Left lung (tissue), 10 donors: ENCODE measurements around the gene ERI2. TPM values are rescaled to one million over a fixed set of nuclear protein-coding genes. Genes with fewer than 3 reads are reported as not detected.

ENCODE experiments used
- ATAC-seq: fragments of 200-7000 bp; cut with Tn5 transposase; one replicate; pipeline ENCODE4 v1.9.1; 2020; ENCODE audit warnings: moderate library complexity
- DNase-seq, 4 donors: peaks; one replicate each; pipeline ENCODE4 v3.0.0-alpha.2; 2013 to 2020
- H3K27ac ChIP-seq, 2 donors: fragments of 200-600 bp; sonication (generic) in 1 of 2; one replicate each; pipeline versions ENCODE4 v1.5.0 to v1.8.0; 2020 to 2021
- H3K27me3 ChIP-seq, 2 donors: fragments of 200-600 bp; sonication (generic) in 1 of 2; one replicate each; pipeline versions ENCODE4 v1.5.0 to v1.8.0; 2020 to 2021
- H3K36me3 ChIP-seq, 2 donors: fragments of 200-600 bp; sonication (generic) in 1 of 2; one replicate each; pipeline versions ENCODE4 v1.5.0 to v1.8.0; 2020 to 2021
- H3K4me1 ChIP-seq, 2 donors: fragments of 200-600 bp; one replicate each; pipeline ENCODE4 v1.8.0; 2021
- H3K4me3 ChIP-seq, 2 donors: fragments of 200-600 bp; sonication (generic) in 1 of 2; one replicate each; pipeline versions ENCODE4 v1.5.0 to v1.8.0; 2020 to 2021; ENCODE audit warnings: mild to moderate bottlenecking in 1 of 2
- H3K9me3 ChIP-seq, 2 donors: fragments of 200-600 bp; sonication (generic) in 1 of 2; one replicate each; pipeline versions ENCODE4 v1.5.0 to v1.8.0; 2020 to 2021
- CTCF ChIP-seq, 2 donors: fragments of 200-600 bp; sonication (generic) in 1 of 2; IDR thresholded peaks; one replicate each; pipeline versions ENCODE4 v1.5.0 to v1.8.0; 2021; ENCODE audit warnings: antibody characterized with exemption in 2 of 2
- intact Hi-C, 2 donors: fragments of 100-400 bp; cut with DNase I; formaldehyde crosslinking; loops; one replicate each; pipeline versions ENCODE4 v1.11.2 to v1.14.2; 2022
- polyA plus RNA-seq, 6 donors: library from polyadenylated mRNA; unstranded; fragments of 120-200 nt; gene quantifications; one replicate each; pipeline ENCODE4 v1.2.1, GENCODE V29; 2013; ENCODE audit not compliant: insufficient read length in 6 of 6
- total RNA-seq, 2 donors: library from RNA; stranded (reverse); fragmentation: NEBNext Ultra II Directional; extraction: Animal tissue kit (Norgen Biotek cat#: 25700); gene quantifications; one replicate each; pipeline ENCODE4 v1.2.1, GENCODE V29; 2021
- donor health status: DM: no; HTN: yes; CAD: no.
- donor health status: DM: no; HTN: no; CAD: no.

The ERI2 gene
- total and polyA plus RNA-seq, 8 donors, result 16.3 to 42.6 (median 34.5) TPM

- Histone ChIP-seq H3K4me1 (no peaks in the 10 kb centered on the region), H3K36me3 (peaks cover 0 to 17% of the 10 kb centered on the region in 2 donors), H3K9me3 (peaks cover 0 to 6% of the 10 kb centered on the region in 2 donors), H3K27me3 (no peaks in the 10 kb centered on the region), H3K4me3 (no peak overlapping the region), H3K27ac (no peak overlapping the region)
- DNase-seq, result no peak
- ATAC-seq, result no peak
- intact Hi-C loops, result no loop called here
- TF ChIP-seq CTCF (IDR thresholded peaks at IDR 0.05), result no peak
These were observed 26.8 kb upstream of the ERI2 start for GRCh38 chr16:20833086-20833485.

- Histone ChIP-seq H3K27ac (no peak overlapping the region), H3K4me3 (no peak overlapping the region), H3K9me3 (no peaks in the 10 kb centered on the region), H3K36me3 (peaks cover 0 to 7% of the 10 kb centered on the region in 2 donors), H3K4me1 (no peaks in the 10 kb centered on the region), H3K27me3 (no peaks in the 10 kb centered on the region)
- ATAC-seq, result no peak
- no peak for DNase-seq
- TF ChIP-seq CTCF (IDR thresholded peaks at IDR 0.05), result no peak
- intact Hi-C loops, result no loop called here
These were observed 24.1 kb upstream of the ERI2 start for GRCh38 chr16:20830372-20830771.

GRCh38 chr16:20829536-20829935 lies 23.3 kb upstream of the ERI2 start:
- no peak for ATAC-seq
- no peaks in the 10 kb centered on the region for H3K27me3 ChIP-seq
- H3K4me3 ChIP-seq, result no peak overlapping the region
- intact Hi-C loops, result no loop called here
- no peaks in the 10 kb centered on the region for H3K9me3 ChIP-seq
- no peaks in the 10 kb centered on the region for H3K4me1 ChIP-seq
- no peak overlapping the region for H3K27ac ChIP-seq
- TF ChIP-seq CTCF (IDR thresholded peaks at IDR 0.05), result no peak
- H3K36me3 ChIP-seq, result peaks cover 0 to 4% of the 10 kb centered on the region in 2 donors
- DNase-seq, result no peak

- ATAC-seq, result no peak
- DNase-seq, result no peak
- Histone ChIP-seq H3K36me3 (peaks cover 0 to 5% of the 10 kb centered on the region in 2 donors), H3K9me3 (no peaks in the 10 kb centered on the region), H3K4me1 (no peaks in the 10 kb centered on the region), H3K27me3 (no peaks in the 10 kb centered on the region), H3K4me3 (no peak overlapping the region), H3K27ac (no peak overlapping the region)
- TF ChIP-seq CTCF (IDR thresholded peaks at IDR 0.05), result no peak
- intact Hi-C loops, result no loop called here
These were observed 19.8 kb upstream of the ERI2 start for GRCh38 chr16:20826039-20826566.

GRCh38 chr16:20822521-20823325 lies 16.5 kb upstream of the ERI2 start:
- intact Hi-C loops, result no loop called here
- Histone ChIP-seq H3K4me1 (no peaks in the 10 kb centered on the region), H3K27ac (no peak overlapping the region), H3K9me3 (no peaks in the 10 kb centered on the region), H3K36me3 (peaks cover 0 to 5% of the 10 kb centered on the region in 2 donors), H3K27me3 (no peaks in the 10 kb centered on the region), H3K4me3 (no peak overlapping the region)
- no peak for TF ChIP-seq CTCF (IDR thresholded peaks at IDR 0.05)
- ATAC-seq, result no peak
- no peak for DNase-seq
